GM12801 (cell line): ENCODE results near the gene SLK.

ENCODE experiments used
- CTCF ChIP-seq: IDR thresholded peaks from one replicate; pipeline ENCODE4 v1.5.1; 2011; ENCODE audit warnings: control low read depth; ENCODE audit not compliant: insufficient read length; ENCODE audit errors: extremely low read depth

Gene SLK

GRCh38 chr10:103958996-103959395 lies 7.9 kb upstream of the SLK start:
- no peak for TF ChIP-seq CTCF

GRCh38 chr10:103960103-103960502 lies 6.8 kb upstream of the SLK start:
- no peak for TF ChIP-seq CTCF

DNA sequence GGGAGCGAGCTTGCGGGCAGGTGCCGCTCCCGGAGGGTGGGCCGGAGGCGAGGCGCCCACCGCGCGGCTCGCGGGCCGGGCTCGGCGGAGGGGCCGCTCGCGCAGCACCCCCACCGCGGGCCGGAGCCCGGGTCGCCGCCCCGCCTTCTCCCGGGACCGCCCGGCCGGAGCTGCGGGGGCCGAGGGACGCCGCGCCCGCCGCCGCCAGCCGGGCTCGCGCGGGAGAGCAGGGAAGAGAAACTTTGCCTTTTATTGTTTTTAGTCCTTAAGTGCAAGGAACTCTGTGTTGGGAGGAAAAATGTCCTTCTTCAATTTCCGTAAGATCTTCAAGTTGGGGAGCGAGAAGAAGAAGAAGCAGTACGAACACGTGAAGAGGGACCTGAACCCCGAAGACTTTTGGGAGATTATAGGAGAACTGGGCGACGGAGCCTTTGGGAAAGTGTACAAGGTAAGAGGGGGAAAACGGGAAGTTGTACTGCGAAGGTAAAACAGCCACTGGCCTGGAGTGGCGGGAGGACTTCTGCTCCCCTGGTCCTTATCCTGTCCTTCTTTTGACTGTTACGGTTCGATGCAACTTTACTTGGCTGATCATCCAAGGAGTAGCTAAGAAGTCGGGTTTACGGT lies 620 bp downstream of the SLK start:
- no peak for TF ChIP-seq CTCF

DNA sequence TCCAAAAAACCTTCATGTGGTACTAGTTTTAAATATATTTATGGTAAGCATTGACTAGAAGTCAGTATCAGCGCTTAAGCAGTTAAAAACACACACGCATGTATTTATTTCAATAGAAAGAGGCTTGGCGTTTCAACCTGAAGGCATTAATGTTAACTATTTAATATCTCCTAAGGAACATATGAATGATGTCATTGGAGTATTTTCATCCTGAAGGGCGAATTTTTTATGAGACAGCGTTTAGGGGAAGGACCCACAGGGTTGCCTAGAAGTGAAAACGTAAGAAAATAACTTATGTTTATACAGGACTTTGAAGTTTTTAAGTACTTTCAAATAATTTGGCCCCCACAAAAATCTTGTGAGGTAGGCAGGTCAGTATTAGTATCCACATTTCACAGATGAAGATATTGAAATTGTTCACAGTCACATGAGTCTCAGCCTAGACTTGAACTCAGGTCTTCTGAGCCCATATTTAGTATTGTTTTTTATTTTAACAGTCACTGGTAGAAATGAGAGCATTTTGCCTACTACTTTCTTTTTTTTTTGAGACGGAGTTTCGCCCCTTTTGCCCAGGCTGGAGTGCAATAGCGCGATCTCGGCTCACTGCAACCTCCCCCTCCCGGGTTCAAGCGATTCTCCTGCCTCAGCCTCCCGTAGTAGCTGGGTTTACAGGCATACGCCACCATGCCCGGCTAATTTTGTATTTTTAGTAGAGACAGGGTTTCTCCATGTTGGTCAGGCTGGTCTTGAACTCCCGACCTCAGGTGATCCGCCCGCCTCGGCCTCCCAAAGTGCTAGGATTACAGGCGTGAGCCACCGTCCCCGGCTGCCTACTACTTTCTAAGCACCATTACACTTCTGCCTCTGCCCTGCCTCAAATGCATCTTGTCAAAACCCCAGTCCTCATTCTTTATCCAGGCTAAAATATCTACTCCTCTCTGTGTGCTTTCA lies 1.8 kb downstream of the SLK start:
- no peak for TF ChIP-seq CTCF

- TF ChIP-seq CTCF: no peak
These were observed 2.5 kb downstream of the SLK start for GRCh38 chr10:103969436-103969835.

DNA sequence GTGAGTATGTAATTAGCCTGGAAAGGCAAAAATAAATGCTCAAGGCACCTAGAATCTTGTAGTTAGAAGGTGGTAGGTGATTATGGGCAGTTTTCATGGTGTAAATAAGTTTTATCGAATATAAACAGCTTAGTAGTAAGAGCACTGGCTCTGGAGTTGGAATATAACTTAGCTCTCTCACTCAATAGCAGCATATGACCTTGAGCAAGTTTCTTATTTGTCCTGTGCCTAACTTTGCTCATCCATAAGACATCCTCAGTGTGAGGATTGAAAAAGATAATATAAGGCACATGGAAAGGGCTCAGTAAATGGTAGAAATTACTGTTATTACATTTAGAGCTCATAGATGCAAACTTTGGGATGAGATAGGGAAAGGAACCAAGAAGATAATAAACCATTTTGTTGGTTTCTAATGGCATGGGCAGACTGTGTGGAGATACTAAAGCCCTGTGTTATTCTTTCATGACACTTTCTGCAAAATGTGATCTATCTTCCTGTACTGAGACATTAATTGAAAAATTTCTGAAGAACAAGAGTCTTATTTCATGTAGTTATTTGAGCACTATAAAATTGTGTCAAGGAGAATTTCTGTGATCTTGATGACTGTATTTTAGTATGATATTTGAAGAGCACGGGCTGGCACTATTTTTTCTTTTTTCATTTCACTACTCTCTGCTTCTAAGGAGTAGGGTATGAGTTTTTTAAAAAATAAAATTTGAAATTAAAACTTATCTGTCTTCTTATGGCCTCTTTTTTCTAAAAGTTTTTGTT lies 3.1 kb downstream of the SLK start:
- TF ChIP-seq CTCF: no peak

GRCh38 chr10:103975169-103975568 lies 8.2 kb downstream of the SLK start:
- no peak for TF ChIP-seq CTCF
